ENCODE measurements around the gene LGR6. TPM values are rescaled to one million over a fixed set of nuclear protein-coding genes. Genes with fewer than 3 reads are reported as not detected.
A peak's percentile ranks its signal among the peaks of the same experiment; 100 is the strongest.
"Not testable (repeated sequence)": the region's sequence is repeated elsewhere in the genome, so short reads cannot be mapped to it uniquely, and the experiment has no call there.

Gene LGR6
- total RNA-seq, 1 donor: 0.54 TPM

DNA sequence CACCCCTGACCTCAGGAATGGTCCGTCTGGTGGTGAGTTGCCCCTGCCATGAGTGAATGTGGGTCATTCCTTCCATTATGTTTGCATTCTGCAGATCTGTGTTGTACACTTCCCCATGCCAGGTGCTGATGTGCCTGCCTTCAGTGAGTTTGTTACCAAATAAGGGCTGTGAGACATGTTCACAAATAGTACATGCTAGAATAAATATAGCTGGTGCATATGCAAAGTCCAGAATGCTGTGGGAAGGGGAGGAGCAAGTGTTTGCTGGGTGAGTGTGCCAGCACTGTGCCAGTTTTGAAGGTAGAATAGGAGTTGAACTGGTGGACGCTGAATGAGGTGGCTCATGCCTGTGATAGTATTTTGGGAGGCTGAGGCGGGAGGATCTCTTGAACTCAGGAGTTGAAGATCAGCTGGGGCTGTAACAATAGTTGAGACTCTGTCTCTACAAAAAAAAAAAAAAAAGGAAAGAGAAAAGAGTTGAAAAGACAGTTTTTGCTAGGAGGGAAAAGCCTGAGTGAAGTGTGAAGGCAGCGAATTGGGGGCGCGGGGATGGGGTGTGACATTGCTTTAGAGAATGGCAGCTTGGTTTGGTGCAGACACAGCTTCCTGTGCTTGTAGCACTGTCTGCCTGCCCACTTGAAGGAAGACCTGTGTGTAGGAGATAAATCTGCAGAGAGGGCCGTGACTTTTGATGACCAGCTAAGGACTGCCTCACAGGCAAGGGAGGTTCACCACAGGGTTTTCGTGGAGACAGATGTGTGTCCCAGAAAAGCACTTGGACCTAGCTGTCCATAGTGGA, 61.1 kb downstream of the LGR6 start:
- DNase-seq (ENCODE audit: low read depth in 2 of 3, low spot score in 2 of 3): peak in 1 of 3 donors; percentile 34

DNA sequence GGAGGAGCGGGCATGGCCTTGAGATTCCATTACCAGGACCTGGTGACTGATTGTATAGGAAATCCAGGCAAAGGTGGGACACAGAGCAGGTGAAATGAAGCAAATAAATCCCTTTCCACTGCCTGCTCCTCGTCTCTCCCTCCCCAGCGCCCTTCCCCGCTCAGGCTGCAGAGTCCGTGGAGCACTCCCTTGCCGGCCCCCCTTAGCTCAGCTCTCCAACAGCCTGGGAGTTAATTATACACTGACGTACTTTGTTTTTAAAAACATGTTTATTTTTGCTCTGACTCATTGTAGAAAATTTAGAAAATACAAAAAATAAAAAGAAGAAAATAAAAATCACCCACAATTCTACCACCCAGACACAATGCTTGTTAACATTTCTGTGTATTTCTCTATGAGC, 61.7 kb downstream of the LGR6 start:
- DNase-seq (ENCODE audit: low read depth in 2 of 3, low spot score in 2 of 3): no peak

DNA sequence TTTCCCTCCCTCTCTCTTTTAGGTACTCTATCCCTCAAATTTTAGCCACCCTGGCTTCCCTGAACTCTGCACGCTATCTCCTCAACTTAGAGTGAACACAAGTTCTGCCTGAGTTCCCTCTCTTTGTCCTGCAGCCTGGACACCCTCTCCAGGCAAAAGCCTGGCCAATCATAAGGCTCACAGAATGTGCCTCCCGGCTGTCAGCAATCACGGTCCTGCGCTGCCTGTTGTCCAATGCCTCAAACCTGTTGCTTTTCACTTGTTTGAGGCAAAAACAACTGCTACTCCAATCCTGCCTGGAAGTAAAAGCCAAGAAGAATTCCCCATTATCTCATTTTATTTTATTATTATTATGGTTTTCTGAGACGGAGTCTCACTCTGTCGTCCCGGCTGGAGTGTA, 66.1 kb downstream of the LGR6 start:
- DNase-seq (ENCODE audit: low read depth in 2 of 3, low spot score in 2 of 3): no peak

DNA sequence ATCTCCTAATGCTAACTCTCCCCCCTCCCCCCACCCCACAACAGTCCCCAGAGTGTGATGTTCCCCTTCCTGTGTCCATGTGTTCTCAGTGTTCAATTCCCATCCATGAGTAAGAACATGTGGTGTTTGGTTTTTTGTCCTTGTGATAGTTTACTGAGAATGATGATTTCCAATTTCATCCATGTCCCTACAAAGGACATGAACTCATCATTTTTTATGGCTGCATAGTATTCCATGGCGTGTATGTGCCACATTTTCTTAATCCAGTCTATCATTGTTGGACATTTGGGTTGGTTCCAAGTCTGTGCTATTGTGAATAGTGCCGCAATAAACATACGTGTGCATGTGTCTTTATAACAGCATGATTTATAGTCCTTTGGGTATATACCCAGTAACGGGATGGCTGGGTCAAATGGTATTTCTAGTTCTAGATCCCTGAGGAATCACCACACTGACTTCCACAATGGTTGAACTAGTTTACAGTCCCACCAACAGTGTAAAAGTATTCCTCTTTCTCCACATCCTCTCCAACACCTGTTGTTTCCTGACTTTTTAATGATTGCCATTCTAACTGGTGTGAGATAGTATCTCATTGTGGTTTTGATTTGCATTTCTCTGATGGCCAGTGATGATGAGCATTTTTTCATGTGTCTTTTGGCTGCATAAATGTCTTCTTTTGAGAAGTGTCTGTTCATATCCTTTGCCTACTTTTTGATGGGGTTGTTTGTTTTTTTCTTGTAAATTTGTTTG, 67.8 kb downstream of the LGR6 start:
- not testable (repeated sequence) for DNase-seq (ENCODE audit: low read depth in 2 of 3, low spot score in 2 of 3)

DNA sequence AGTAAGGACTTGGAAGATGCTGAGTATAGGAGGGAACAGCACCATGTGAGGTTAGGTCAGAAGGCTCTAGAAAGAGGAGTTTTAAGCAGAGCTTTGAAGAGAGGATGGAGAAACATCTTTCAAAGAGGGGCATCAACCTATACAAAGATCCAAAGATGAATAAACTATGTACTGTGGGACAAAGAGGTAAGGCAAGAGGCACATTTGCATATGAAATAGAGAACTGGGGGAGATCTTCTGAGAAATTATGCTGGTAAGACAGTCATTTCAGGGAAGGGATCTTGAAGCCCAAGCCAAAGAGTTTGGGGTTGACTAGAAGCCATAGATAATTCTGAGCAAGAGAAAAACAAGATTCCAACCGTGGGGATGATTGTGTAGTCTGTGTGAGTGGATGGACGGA, 70.0 kb downstream of the LGR6 start:
- DNase-seq (ENCODE audit: low read depth in 2 of 3, low spot score in 2 of 3): no peak

DNA sequence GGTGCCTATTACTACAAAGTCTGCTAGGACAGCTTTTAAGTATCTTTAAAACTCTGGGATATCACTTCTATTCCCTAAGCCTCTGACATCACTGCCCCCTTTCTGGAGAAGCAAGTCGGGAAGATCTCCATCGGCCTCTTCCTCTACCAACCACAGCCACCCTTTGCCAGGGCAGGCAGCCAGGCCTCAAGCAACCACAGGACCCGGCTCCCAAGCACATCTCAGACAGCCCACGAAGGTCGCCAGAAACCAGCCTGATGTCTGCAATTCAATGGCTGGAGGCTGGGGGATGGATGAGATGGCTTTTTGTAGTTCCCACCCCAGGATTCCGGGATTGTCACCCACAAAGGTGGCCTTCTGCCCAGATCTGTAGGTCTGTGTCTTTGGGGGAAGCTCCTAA, 70.7 kb downstream of the LGR6 start:
- peak in 1 of 3 donors; percentile 40 for DNase-seq (ENCODE audit: low read depth in 2 of 3, low spot score in 2 of 3)

DNA sequence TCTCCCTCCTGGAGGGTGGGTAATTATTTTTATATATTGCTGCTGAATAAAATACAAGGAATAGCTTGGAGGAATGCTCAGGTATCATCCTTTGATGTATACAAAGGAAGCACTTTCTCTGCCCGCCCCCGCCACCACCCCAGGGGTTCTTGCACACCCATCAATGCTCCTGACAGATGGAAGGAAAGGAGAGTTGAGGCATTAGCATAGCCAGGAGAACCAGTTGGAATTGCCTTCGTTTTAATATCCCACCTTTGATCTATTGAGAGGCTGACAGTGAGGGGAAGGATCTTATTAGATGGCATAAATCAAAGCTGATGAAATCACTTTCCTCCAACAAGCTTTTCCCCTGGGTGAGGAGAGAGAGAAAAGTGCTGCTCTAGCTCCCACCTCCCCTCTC, 71.1 kb downstream of the LGR6 start:
- no peak for DNase-seq (ENCODE audit: low read depth in 2 of 3, low spot score in 2 of 3)

DNA sequence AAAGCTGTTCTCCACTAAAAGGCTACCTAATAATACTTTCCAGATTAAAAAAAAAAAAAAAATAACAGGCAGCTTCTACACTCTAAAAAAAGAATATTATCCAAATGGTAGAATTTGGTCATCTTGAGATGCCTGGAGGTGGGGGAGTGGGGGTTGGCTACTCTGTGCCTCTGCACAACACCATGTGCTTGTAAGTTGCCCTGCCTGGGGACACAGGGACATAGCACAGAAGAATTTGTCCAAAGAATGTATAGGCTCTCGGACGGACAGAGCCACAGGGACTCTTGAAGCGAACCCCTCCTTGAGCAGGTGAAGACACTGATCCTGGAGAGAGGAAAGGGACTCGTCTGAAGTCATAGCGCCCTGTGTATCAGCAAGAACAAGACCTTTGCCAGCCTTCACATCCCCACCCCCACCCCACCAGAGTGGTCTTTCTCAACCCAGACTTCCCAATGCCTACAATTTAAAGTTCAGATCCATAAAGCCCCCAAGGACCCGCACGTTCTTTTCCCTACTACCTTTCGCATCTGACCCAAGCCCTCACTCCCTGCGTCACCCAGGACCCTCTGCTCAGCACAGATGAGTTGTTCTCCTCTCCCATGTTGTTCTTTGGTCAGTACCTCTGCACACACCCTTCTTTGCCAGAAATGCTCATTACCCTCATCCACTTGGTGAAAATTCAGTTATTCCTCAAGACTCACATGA, 72.6 kb downstream of the LGR6 start:
- DNase-seq (ENCODE audit: low read depth in 2 of 3, low spot score in 2 of 3): no peak

DNA sequence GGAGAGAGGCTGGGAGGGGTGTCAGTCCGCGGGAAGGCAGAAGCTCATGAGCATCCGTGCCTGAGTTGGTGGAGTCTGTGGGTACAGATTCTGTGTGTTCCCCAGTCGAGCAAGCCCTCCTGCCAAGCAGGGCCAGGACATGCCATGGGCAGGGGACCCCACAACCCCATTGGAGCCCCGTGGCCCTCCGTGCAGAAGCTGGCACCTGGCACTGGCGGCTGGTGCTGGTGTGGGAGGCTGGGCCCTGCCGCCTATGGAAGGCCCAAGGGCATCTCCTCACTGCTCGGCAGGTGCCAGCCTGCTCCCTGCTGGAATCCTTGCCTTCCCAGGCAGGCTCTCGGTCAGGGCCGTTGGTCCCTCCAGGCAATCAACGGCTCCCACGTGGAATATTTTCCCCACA, 74.4 kb downstream of the LGR6 start:
- no peak for DNase-seq (ENCODE audit: low read depth in 2 of 3, low spot score in 2 of 3)

DNA sequence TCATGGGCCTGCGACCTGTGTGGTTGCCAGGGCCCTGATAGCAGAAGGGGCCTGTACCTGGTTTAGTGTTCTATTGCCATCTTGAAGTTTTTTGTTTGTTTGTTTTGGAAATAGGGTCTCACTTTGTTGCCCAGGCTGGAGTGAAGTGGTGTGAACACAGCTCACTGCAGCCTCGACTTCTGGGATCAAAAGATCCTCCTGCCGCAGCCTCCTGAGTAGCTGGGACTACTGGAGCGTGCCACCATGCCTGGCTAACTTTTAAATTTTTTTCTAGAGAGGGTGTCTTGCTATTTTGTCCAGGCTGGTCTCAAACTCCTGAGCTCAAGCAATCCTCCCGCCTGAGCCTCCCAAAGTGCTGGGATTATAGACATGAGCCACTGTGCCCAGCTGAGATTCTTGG, 75.2 kb downstream of the LGR6 start:
- no peak for DNase-seq (ENCODE audit: low read depth in 2 of 3, low spot score in 2 of 3)

DNA sequence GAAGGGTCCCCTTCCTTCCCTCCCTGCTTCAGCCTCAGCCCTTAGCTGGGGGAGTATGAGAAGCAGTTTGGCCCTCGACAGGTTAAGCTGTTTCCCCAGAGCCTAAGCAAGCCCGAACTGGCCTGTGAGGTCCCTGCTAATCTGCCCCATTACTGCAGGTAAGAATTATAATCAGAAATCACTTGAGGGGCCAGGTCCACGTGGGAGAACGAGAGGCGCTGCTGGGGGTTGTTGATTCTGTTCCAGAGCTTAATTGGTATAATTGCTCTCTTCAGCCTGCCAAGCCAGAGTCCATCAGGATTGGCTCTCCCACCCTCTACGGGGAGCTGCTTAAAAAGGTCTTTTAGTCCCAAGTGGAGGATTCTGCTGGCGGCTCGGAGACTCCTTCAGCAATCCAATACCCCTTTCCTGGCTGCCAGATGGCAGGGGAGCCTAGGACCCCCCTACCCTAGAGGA, 77.3 kb downstream of the LGR6 start:
- no peak for DNase-seq (ENCODE audit: low read depth in 2 of 3, low spot score in 2 of 3)

DNA sequence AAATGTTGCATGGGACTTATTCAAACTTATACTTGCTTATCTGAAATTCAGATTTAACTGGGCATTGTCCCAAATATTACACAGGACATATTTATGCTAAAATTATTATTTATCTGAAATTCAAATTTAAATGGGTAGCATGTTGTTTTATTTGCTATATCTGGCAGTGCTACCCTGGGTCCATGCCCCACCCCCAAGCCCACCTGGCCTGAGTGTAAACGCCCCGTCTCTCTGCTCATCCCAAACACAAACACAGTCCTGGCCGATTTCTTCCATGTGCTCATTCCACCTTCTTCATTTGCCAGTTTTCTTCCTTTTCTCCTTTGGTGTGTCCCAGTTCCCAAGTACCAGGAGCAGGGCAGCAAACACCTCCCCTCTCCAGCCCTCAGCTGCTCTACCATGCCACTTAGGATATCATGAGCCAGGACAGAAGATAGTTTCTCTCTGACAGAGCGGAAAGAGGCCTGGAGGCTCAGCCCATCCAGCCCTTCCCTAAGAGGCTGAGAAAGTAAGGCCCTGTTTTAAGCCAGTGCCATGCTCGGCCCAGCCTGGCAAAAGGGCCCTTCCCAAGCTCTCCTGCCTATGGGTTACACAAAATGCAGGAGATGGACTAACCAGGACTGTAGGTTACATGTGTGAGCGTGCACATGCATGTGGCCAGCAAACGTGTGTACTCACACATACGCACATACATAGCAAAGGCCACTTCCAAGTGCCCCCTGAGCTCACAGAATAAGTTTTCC, 78.7 kb downstream of the LGR6 start:
- DNase-seq (ENCODE audit: low read depth in 2 of 3, low spot score in 2 of 3): no peak

DNA sequence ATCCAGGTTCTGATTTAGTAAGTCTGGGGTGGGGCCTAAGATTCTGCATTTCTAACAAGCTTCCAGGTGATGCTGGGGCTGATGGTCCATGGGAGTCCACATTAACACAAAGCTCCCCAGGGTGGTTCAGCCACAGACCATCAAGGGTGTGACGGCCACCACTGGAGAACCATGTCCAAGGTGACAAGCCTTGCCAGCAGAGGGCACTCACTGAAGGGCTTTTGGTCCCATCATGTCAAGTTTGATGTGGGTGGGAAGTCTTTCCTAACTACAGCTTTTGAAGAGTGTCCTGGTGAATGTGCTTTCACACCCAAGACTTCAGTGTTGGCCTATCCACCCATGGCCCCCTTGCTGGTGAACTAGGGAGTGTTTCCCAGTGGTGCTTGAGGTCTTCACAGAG, 81.0 kb downstream of the LGR6 start:
- DNase-seq (ENCODE audit: low read depth in 2 of 3, low spot score in 2 of 3): peak in 2 of 3 donors; percentile 43 to 60

DNA sequence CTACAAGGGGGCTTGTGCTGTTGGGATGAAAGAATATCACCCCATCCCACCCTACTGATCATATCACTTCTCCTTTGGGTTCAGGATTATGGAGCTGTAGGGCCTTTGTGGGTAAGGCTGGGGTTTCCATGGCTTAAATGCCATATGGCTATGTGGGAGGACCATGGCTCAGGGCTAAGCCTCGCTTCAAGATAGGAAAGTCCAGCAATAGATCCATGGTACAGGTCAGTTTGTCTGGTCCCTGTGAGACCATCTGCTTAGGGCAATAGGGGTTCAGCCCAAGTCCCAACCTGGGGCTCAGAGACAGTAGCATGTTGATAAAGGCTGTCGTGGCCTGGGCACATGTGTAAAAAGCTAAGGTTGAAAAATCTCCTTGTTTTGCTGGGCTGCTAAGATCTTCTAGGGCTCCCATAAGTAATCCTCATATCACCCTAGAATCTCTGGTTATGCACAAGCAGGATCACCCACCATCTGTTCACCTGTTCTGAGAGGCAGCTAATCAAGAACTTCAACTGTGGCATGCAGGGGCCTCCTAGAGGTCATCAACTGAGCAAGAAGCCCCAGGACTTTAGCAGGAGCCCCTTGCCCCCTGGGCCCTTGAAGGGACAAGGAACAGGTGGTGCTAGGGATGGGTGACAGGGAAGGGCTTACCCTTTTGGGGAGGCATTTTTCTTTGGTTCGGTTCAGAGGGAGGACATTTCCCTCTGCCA, 81.6 kb downstream of the LGR6 start:
- no peak for DNase-seq (ENCODE audit: low read depth in 2 of 3, low spot score in 2 of 3)

DNA sequence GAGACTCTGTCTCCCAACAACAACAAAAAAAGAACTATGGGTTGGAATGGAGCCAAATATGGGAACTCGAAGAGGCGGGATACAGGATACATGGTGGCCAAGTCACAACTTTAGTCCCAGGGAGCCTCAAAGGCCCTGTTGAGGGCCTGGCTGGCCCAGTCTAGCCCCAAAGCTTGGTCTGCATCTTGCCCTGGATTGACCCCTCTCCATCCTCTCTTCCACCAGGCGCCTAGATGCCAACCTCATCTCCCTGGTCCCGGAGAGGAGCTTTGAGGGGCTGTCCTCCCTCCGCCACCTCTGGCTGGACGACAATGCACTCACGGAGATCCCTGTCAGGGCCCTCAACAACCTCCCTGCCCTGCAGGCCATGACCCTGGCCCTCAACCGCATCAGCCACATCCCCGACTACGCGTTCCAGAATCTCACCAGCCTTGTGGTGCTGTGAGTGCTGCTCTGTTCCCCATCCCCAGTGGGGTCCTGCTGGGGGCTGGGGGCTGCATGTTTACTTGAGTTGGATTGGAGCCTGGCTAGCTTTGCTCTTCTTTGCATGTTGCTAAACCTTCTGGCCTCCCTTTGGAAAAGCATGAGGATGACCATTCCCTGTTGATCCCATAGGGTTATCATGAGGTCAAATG, 82.6 kb downstream of the LGR6 start:
- DNase-seq (ENCODE audit: low read depth in 2 of 3, low spot score in 2 of 3): no peak

DNA sequence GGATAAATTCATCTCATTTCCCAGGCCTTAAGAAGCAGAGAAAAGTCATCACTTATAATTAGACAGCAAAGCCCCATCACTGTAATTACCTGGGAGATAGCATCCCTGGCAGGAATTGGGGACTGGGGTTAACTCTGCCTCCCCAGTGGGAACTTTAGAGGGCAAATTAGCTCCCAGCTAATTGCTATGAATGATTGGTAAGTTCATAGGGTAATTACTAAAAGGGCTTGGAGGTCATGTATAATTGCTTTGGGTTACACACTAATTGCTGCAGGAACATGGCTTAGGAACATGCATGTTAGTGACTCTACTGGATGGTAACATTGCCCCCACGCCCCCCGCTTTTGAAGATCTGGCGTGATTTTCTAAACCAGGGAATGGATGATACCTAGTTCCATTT, 83.3 kb downstream of the LGR6 start:
- DNase-seq (ENCODE audit: low read depth in 2 of 3, low spot score in 2 of 3): no peak

DNA sequence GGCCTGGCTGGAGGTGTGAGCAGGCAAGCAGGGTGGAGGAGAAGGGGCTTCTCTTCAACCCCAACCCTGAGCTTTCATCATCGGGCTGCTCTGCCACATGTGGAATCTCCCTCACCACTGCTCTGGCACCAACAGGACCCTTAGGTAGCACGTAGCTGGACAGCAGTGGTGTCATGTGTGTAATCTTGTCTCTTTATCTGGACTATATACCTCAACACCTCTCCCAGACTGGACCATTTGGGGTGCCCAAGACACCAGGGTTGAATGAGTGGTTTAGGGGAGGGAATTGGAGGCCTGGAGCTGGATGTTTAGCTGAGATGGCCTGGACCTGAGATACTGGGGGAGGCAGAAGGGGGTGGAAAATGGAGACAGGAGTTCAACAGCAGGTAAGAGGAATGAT, 85.2 kb downstream of the LGR6 start:
- DNase-seq (ENCODE audit: low read depth in 2 of 3, low spot score in 2 of 3): no peak

DNA sequence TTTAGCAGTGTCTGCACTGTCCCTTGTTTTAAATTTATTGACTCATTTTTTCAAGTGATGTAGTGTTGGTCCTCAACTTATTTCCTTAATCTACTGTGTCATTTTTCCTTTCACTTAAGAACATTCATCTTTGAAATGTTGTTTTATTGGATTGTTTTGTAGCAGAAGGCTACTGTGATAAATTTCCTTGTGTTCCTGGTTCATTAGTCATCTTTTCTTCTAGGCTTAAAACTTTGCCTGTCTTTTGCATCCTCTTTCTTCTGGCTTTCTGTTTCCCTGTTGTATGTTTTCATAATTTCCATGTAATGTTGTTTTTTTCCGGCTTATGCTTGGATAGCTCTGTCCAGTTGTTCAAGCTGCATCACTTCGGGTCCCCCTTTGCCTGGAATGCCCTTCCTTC, 86.2 kb downstream of the LGR6 start:
- no peak for DNase-seq (ENCODE audit: low read depth in 2 of 3, low spot score in 2 of 3)

DNA sequence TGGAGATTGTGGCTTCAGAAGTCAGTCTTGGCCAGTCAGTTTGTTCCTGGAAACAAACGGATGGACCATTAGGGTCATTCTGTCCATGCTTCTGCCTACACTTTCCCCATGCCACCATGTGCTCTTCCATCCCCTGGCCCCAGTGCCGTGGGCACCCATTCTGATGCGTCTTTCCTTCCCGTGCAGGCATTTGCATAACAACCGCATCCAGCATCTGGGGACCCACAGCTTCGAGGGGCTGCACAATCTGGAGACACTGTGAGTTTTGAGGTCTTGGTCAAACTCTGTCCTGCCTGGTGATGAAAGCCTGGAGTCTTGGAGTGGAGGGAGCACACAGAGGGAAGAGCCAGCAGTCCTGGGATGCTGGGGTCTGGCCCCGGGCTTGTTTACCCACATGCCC, 87.0 kb downstream of the LGR6 start:
- no peak for DNase-seq (ENCODE audit: low read depth in 2 of 3, low spot score in 2 of 3)
